HG02642 (cell line): ENCODE measurements around the gene CCDC85B.
"Not testable (repeated sequence)": the region's sequence is repeated elsewhere in the genome, so short reads cannot be mapped to it uniquely, and the experiment has no call there.

ENCODE experiments used
- ATAC-seq: cut with Tn5 transposase; IDR thresholded peaks from one replicate; pipeline ENCODE4 v1.9.1; 2021; ENCODE audit warnings: mild to moderate bottlenecking; ENCODE audit not compliant: unreplicated experiment, poor library complexity

Gene CCDC85B

DNA sequence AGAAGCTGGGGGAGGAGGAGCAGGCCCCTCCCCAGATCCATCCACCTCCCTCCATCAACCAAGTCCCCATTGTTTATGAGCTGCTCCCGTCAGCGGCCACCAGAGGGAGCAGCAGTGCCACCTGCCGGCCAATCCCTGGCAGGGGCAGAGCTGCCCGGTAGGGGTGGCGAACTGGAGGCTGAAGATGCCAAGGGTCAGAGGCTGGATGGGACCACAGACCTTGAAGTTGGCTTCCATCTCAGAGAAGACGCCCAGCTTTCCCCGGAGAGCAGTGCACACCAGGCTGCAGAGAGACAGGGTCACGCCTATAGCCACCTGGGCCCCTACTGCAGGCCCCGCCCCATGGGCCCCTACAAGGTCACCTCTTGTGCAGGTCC, 5.8 kb upstream of the CCDC85B start:
- ATAC-seq: no peak

DNA sequence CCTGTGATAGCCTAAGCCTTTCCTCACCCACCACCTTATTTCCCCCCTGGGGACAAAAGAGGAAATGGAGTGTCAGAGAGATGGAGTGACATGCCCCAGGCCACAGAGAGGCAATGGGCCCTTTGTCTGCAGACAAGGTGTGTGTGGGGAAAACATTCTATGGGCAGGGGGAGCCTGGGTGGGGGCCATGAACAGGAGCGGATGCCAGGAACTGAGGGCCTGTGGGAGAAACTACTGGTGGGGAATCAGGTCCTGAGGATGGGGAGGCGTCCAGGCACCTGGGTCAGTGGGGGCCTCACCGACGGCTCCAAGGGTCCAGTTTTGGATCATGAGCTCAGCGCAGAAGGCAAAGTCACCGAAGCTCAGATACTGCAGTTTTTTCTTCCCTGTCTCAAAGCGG, 5.2 kb upstream of the CCDC85B start:
- ATAC-seq: no peak

DNA sequence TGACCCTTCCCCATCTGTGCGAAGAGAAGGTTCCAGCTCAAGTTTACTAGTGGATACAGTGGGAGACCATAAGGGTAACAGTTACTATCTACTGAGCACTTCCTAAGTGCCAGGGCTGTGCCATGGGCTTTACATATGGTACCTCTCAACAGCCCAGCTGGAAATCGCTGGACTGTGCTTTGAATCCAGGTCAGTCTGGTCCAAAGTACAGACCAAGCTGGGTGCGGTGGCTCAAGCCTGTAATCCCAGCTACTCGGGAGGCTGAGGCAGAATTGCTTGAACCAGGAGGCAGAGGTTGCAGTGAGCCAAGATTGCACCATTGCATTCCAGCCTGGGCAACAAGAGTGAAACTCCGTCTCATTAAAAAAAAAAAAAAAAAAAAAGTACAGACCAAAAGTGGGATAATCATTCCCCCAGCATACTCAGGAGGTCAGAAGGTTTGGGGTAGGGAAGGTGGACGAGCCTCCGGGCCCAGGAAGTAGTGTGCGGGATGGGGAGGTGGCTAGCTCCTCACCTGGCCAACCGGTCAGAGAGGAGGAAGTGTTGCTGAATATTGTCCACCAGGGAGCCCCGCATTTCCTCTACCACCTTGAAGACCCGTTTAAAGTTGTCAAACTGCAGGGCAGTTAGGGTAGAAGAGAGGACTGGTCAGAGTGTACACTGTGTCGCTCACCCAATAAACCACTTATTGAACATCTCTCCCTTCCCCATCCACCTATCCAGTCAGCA, 4.5 kb upstream of the CCDC85B start:
- no peak for ATAC-seq

DNA sequence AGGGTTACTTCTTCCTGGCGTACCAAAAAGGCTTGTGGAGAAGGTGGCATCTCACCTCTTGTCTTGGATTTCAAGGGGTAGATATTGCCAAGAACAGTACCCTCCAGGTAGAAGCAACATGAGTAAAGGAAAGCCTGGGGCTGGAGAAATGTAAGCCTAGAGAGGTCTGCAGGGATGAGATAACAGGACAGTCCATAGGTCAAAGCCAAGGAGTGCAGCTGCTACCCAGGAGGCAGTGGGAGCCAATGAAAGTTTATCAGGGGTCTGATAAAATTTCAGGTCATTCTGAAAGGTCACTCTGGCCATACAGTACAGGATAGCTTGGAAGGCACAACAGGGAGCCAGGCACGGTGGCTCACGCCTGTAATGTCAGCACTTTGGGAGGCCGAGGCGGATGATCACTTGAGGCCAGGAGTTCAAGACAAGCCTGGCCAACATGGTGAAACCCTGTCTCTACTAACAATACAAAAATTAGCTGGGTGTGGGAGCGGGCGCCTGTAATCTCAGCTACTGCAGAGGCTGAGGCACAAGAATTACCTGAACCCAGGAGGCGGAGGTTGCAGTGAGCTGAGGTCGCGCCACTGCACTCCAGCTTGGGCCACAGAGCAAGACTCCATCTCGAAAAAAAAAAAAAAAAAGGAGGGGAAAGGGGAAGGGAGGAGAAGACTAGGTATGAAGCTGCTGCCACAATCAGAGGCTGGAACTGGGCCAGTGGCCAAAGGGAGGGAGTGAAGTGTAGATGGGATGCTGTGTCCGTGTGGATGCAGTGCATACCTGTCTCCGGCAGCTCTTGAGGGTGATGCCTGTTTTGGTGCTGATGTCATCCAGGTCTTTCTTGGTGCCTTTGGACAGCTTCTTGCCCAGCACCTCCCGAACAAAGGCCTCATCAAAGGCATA, 3.4 kb upstream of the CCDC85B start:
- ATAC-seq: no peak

DNA sequence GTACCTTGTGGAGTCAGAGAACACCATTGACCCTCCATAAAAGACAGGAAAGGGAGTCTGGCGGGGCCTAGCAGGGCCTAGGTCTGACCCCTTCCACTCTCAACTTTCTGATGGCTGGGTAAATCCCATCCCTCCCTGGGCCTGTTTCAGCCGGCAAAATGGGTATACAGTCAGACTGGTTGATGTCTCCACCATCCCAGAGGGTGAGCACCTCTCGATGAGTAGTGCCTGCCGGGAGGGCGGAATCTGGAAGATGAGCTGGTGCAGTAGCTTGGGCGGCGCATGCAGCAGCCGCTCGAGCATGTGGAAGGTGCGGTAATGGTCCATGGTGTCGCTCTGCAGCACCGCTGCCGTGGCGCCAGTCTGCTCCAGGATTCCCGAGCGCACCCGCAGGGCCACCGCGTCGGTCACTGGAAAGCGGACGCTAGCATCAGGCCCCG, 2.7 kb upstream of the CCDC85B start:
- ATAC-seq: peak; percentile 3

DNA sequence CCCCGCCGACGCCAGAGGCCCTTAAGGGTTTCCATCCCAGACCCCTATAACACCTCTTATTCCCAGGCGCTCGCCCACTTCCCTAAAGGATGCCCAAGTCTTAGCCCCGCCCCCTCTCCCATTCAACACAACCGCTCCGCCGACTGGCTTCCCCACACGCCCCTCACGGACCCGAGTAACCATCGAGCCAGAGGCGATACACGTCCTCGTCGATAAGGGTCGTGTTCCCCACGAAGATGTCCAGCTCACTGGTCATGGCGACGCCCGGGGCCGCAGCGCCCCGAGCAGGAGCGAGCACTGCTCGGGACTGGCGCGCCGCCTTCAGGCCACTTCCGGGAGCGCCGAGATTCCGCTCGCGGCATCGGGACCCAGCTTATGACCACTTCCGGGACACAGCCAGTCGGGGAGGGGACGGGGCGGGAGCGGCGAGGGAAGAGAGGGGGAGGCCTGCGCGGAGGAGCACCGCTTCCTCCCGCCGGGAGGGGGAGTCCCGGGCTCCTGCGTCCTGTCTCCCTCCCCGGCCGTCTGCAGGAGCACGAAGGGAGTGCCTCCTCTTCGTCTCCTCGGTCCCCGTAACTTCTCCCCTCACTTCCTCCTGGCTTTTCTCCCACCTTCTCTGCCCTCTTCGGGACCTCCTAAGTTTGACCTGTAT, 2.2 kb upstream of the CCDC85B start, which contains the start of gene FIBP:
Gene FIBP, minus strand, starts transcription at position 309 of the 652 bp plus-strand sequence. Its CDS starts 53 bp downstream, at position 256.
- ATAC-seq: peak; percentile 55

DNA sequence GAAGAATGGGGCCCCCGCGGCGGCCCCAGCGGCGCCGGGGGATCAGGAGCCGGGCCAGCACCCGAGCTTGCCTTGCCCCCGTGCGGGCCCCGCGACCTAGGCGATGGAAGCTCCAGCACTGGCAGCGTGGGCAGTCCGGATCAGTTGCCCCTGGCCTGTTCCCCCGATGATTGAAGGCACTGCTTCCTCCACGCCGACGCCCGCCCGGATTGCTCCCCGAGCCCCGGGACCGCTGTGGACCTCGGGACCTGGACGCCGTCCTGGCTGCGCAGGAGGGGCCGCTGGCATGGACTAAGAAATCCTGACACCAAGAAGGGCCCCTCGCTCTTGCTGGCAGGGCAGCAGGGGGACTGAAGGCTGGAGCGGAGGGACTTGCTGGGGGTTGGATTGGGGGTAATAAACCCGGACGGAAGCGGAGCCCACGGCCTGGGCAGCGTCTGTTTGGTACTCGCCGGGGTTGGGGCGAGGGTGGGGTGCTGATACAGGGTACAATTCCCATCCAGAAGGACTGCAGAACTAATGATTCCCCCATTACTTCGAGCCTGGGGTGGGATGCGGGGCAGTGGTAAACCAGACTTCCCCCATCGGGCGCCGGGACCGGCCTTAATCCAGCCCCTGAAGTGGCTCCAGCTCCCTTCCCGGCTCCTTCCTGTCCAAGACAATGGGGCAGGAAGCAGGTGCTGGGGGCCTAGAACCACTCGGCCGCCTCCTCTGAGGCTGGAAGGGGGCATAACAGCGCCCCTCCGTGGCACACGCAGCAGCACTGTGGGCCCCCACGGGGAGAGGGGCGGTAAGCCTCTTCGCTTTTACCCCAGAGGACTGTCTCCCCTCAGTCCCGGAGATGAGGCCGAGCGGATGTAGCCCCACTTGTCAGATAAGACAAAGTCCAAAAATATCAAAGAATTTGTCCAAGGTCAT, 1.0 kb downstream of the CCDC85B start:
- ATAC-seq: no peak

DNA sequence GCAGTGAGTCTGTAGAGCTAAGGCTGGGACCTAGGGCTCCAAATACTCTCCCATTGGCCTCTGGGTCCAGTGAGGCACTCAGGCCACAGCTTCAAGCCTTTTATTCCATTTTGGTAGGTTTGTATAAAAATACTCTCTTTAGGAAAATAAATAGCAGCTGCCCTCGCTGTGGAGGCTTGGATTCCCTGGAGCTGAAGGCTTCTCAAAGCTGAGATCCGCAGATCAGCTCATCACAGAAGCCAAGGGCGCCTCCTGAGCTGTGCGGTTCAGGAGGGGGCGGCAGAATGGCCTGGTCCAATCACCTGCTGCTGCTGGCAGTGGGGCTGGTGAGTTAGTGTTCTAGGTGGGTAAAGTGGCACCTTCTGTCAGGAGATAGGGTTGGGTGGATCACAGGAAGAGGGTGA, 1.7 kb downstream of the CCDC85B start:
- not testable (repeated sequence) for ATAC-seq

DNA sequence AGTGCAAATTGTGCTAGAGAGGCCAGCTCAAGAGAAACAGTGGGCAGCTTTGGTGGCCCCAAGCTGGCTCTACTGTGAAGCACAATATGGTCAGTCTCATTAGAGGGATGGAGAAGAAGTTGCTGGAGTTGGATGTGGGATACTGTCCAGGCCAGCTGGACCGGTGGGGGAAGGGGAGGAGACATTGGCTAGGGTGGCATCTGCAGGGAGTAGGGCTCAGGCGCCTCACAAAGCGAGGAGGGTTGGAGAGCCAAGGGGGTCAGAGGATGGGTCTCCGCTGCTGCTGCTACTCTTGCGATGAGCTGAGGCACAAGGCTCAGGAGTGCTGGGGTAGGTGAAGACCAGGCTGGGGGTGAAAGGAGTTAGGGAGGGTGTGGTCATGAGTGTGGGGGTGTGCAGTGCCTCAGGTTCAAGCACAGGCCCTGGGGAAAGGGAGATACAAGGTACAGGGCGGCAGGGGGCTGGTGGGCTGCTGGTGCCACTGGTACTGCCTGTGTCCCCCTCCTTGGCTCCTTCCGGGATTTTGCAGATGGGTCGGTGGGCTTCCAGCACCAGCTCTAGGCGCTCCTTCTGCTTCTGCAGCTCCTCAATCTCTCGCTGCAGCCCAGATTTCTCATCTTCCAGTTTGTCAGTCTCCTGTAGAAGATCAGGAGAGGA, 2.3 kb downstream of the CCDC85B start:
- no peak for ATAC-seq

DNA sequence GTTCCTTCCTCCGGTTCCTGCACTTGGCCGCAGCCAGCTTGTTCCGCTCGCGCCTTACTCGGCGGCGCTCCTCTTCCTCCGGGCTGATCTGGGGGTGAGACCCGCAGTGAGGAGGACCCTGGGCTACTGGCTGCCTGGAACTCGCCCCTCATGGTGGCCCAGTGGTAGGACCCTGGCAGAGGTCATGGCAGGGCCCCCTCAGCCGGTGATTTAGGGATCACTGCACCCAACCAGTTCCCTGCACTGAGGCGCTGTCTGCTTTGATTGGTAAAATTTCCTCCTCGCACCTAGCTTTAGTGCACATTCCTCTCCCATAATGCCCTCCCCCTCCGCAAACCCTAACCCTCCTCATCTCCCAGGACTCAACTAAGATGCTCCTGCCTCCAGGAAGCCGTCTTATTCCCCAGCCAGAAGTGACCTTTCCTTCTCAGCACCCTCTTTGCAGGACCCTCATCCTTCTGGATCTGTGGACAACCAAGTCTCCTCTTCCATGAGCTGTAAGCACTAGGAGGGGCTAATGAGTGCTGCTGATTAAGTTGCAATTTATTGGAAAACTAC, 3.6 kb downstream of the CCDC85B start:
- ATAC-seq: no peak

DNA sequence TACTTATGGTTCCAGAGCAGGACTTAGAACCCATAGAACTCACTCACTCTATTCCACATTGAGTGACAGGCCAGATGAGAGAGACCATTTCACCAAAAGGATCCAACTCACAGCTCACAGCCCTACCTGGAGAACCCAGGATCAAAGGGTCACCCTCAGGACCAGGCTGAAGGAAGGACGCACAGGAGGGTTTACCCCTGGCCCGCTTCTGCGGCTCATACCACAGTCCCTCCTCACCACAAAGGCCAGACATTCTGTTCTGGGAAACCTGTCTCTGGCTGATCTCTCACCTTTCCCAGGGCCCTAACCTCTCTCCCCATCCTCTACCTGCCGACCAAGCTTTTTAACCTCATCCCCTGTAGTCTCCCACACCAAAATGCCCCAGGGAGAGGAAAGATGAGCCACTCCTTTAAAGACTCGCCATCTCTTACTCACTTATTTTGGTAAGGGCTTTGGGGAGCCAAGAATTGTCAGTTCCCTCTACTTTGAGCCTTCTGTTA, 5.1 kb downstream of the CCDC85B start:
- ATAC-seq: no peak

DNA sequence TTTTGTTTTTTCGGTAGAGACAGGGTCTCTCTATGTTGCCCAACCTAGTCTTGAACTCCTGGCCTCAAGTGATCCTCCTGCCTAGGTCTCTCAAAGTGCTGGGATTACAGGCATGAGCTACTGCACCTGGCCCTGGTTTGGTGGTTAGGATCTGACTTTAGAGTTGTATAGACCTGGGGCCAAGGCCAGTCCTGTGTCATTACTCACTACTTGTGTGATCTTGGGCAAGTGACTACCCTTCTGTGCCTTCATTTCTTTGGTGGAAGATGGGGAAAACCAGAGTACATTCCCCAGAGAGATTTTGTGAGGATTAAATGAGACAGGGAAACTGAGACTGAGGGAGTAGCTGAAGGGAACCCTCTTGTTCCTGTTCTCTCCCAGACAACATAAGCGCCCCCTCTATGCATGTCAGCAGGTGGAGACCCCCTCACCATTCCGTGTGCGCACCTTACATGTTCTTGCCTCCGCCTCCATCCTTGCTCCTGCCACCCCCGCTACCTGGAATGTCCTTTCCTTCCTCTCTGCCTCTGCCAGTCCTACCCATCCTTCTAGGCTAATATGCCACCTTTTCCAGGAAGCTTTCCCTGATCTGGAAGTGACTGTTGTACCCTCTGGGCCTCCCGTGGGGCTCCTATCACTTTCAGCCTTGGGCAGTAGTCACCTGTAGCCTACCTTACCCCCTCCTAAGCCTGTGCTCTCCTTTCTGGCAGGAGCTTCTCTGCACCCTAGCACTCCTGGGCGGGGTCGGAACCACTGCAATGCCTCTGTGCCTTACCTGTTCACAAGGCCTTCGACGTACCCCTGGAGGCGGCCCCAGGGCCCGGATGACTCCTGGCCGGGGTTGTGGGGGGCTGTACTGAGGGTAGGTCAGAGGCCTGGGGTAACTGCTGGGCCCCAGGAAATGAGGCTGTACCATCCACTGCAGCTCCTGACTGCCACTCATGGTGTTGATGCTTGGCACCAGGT, 5.8 kb downstream of the CCDC85B start:
- no peak for ATAC-seq

DNA sequence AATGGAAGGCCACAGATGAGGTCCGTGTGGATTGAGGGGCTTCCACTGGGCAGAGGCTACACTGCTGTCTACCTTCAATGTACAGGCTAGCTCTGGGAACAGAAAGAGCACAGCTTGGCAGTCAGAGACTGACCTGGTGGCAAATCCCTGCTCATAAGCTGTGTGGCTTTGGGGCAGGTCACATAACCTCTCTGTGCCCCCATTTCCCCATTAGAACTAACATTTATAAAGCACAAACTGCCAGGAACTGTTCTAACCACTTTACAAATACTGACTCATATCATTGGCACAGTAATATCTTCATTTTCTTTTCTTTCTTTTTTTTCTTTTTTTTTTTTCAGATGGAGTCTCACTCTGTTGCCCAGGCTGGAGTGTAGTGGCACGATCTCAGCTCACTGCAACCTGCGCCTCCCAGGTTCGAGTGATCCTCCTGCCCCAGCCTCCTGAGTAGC, 6.6 kb downstream of the CCDC85B start:
- no peak for ATAC-seq

DNA sequence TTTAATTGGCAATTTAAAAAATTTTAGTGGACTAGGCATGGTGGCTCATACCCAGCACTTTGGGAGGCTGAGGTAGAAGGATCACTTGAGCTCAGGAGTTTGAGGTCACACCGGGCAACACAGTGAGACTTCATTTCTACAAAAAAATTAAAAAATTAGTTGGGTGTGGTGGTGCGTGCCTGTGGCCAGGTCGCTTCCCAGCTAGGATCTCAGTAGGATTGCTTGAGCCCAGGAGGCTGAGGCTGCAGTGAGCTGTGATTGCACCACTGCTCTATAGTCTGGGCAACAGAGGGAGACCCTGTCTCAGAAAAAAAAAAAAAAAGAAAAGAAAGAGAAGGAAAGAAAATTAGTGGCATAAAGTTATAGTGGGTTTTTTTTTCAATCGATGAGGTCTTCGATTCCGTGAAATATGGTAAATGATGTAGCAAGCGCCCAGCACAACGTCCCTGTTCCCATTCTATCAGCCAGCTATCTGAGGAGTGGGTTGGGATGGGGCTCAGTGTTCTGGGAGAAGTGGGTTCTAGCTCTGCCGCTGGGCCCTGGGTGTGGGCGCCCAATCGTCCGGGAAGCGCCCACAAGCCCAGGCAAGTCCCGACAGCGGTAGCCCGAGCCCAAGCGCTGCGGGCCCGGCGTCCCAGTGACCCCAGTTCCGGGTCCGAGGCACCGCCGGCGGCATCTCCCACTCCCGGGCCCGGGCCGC, 8.3 kb downstream of the CCDC85B start:
- ATAC-seq: no peak

DNA sequence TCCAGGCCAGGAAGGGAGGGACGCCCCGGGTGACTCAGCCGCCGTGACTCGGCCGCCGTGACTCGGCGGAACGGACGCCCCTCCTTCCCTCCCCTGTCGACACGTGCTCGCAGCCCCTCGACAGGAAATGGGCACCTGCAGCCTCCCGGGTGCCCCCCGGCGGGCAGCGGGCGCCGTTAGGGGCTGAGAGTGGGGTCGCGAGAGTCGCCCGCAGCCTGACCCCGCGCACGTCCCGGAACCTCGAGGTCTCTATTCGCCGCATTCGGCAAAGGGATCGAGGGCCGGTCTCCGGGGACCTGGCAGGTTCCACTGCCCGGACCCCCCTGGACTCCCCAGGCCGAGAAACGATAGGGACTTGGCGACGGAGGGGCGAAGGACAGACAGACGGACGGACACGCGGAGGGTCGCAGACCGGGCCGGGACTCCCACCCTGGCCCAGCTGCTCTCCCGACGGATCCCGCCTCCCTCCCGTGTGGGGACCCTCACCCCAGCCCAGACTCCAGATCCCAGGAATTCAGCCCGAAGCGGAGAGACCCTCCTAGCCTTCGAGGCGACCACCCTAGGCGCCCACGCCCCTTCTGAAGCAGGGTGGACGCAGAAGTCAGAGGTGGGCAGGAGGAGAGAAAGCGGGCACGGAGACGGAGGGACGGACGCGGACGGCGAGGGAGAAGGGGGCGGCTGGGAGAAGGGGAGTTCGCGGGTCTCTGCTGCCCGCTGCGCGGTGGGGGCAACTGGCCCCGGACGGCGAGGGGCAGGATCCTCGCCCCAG, 9.1 kb downstream of the CCDC85B start:
- ATAC-seq: peak; percentile 1

DNA sequence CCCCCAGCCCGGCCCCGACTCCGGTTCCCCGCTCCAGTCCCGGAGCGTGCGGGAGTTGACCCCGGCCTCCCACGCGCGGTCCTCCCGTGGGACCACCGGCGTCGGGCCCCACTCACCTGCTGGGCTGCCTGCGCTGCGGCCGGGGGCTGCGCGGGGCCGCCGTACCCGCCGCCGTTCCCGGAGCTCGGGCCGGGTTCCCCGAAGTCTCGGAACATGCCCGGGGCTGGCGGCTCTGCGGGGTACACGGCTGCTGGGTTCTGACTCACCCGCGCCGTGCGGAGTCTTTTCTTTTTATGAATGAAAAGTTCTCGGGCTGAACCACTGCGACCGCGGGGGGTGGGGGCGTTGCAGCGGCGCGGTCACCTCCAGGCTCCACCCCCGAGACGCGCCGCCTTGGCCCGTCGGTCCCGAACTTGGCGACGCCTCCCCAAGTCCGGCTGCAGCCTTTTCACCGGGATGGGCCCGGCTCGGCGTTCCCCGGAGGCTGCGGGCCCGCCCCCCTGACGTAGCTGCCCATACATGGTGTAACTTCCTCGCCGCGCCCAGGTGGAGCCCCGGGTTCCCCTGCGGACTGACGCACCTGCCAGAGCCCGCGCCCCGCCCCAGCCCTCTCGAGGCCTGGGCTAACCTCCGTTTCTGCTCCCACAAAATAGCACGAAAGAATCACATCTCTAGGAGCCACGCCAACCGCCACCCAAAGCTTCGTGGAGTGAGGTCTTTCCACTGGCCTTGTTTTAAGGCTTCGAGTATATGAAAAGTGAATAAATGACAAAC, 9.8 kb downstream of the CCDC85B start, which contains the start of gene FOSL1:
Gene FOSL1, minus strand, starts transcription at position 264 of the 774 bp plus-strand sequence. Its CDS starts 49 bp downstream, at position 215.
- ATAC-seq: peak; percentile 79
